Vagina (tissue), 2 donors: ENCODE data around the gene VSIG10. TPM values are rescaled to one million over a fixed set of nuclear protein-coding genes. Genes with fewer than 3 reads are reported as not detected.

ENCODE experiments used
- DNase-seq, 2 donors: peaks; one replicate each; pipeline ENCODE4 v3.0.0-alpha.2; 2017; ENCODE audit errors: extremely low spot score in 2 of 2
- H3K27ac ChIP-seq: fragments of 200-600 bp; sonication (generic); one replicate; pipeline ENCODE4 v1.5.1; 2019
- H3K27me3 ChIP-seq: fragments of 200-600 bp; sonication (generic); one replicate; pipeline ENCODE4 v1.5.1; 2019
- H3K36me3 ChIP-seq, 2 donors: fragments of 200-600 bp; sonication (generic); one replicate each; pipeline ENCODE4 v1.5.1; 2017 to 2019
- H3K4me1 ChIP-seq: fragments of 200-600 bp; sonication (generic); one replicate; pipeline ENCODE4 v1.5.1; 2019
- H3K4me3 ChIP-seq, 2 donors: fragments of 200-600 bp; sonication (generic); 1 replicate in 1 of 2; 2 replicates in 1 of 2; pipeline ENCODE4 v1.5.1; 2016 to 2019
- H3K9me3 ChIP-seq: fragments of 200-600 bp; sonication (generic); one replicate; pipeline ENCODE4 v1.5.1; 2019
- CTCF ChIP-seq, 3 experiments: fragments of 450-650 bp in 2 of 3; fragments of 200-600 bp in 1 of 3; sonication (generic) in 1 of 3; IDR thresholded peaks; one replicate each; pipeline ENCODE4 v1.5.1; 2017 to 2019; ENCODE audit warnings: antibody characterized with exemption in 3 of 3, mild to moderate bottlenecking in 2 of 3, moderate library complexity in 2 of 3
- POLR2A ChIP-seq, 2 donors: fragments of 450-650 bp; IDR thresholded peaks; one replicate each; pipeline ENCODE4 v1.6.1; 2017; ENCODE audit warnings: antibody characterized with exemption in 2 of 2, mild to moderate bottlenecking in 2 of 2, moderate library complexity in 2 of 2
- POLR2AphosphoS5 ChIP-seq, 2 donors: sonication (generic); formaldehyde crosslinking; IDR thresholded peaks; one replicate each; pipeline ENCODE4 v1.9.0; 2017; ENCODE audit warnings: antibody characterized with exemption in 2 of 2, mild to moderate bottlenecking in 2 of 2, low read depth in 1 of 2; ENCODE audit not compliant: insufficient read depth in 1 of 2
- intact Hi-C: fragments of 100-400 bp; cut with DNase I; formaldehyde crosslinking; loops from one replicate; pipeline ENCODE4 v1.15.1; 2023
- total RNA-seq: library from RNA; depleted of rRNA; stranded (reverse); fragments of >200 nt; gene quantifications from one replicate; pipeline ENCODE4 v1.2.3, GENCODE V29; 2016

The VSIG10 gene
- total RNA-seq, 1 donor from 2014 or later = 31.2 TPM

- no peaks in the 10 kb centered on the region for H3K9me3 ChIP-seq
Observed at GRCh38 chr12:118044075-118044474, 59.7 kb downstream of the VSIG10 start.

GRCh38 chr12:118042091-118042490, 61.7 kb downstream of the VSIG10 start:
- no peak overlapping the region for H3K4me3 ChIP-seq
- H3K36me3 ChIP-seq = peaks cover 0 to 46% of the 10 kb centered on the region in 2 donors
- no peak overlapping the region for H3K27ac ChIP-seq
- intact Hi-C loops = no loop called here
- TF ChIP-seq CTCF (IDR thresholded peaks at IDR 0.05) (no peak), POLR2A (IDR thresholded peaks at IDR 0.05) (no peak), POLR2AphosphoS5 (IDR thresholded peaks at IDR 0.05; ENCODE audit: insufficient read depth in 1 of 2, low read depth in 1 of 2) (no peak)
- no peaks in the 10 kb centered on the region for H3K27me3 ChIP-seq
- no peak for DNase-seq
- H3K4me1 ChIP-seq = no peaks in the 10 kb centered on the region
- H3K9me3 ChIP-seq = no peaks in the 10 kb centered on the region

More at GRCh38 chr12:118044075-118044474, 59.7 kb downstream of the VSIG10 start:
- Histone ChIP-seq H3K4me1 (no peaks in the 10 kb centered on the region), H3K27me3 (no peaks in the 10 kb centered on the region), H3K27ac (no peak overlapping the region), H3K4me3 (no peak overlapping the region), H3K36me3 (peaks cover 0 to 36% of the 10 kb centered on the region in 2 donors)
- no peak for TF ChIP-seq CTCF (IDR thresholded peaks at IDR 0.05)
- no peak for TF ChIP-seq POLR2AphosphoS5 (IDR thresholded peaks at IDR 0.05; ENCODE audit: insufficient read depth in 1 of 2, low read depth in 1 of 2)
- no peak for TF ChIP-seq POLR2A (IDR thresholded peaks at IDR 0.05)
- intact Hi-C loops = no loop called here
- no peak for DNase-seq

- Histone ChIP-seq H3K27ac (no peak overlapping the region), H3K36me3 (peaks cover 0 to 79% of the 10 kb centered on the region in 2 donors)
- intact Hi-C loops = no loop called here
Observed at GRCh38 chr12:118038137-118038536, 65.7 kb downstream of the VSIG10 start.

GRCh38 chr12:118036672-118037411, 67.0 kb downstream of the VSIG10 start:
- Histone ChIP-seq H3K4me1 (no peaks in the 10 kb centered on the region), H3K27ac (no peak overlapping the region), H3K36me3 (peaks cover 0 to 83% of the 10 kb centered on the region in 2 donors), H3K9me3 (no peaks in the 10 kb centered on the region), H3K27me3 (no peaks in the 10 kb centered on the region), H3K4me3 (no peak overlapping the region)
- TF ChIP-seq POLR2AphosphoS5 (IDR thresholded peaks at IDR 0.05; ENCODE audit: insufficient read depth in 1 of 2, low read depth in 1 of 2) (no peak), CTCF (IDR thresholded peaks at IDR 0.05) (no peak), POLR2A (IDR thresholded peaks at IDR 0.05) (no peak)
- intact Hi-C loops = no loop called here
- no peak for DNase-seq

More at GRCh38 chr12:118038137-118038536, 65.7 kb downstream of the VSIG10 start:
- no peaks in the 10 kb centered on the region for H3K27me3 ChIP-seq
- H3K4me1 ChIP-seq = no peaks in the 10 kb centered on the region
- TF ChIP-seq POLR2AphosphoS5 (IDR thresholded peaks at IDR 0.05; ENCODE audit: insufficient read depth in 1 of 2, low read depth in 1 of 2) = no peak
- TF ChIP-seq CTCF (IDR thresholded peaks at IDR 0.05) = no peak
- no peak for TF ChIP-seq POLR2A (IDR thresholded peaks at IDR 0.05)
- no peak overlapping the region for H3K4me3 ChIP-seq
- no peak for DNase-seq
- H3K9me3 ChIP-seq = no peaks in the 10 kb centered on the region
